HK-2 (cell line): ENCODE measurements around the gene SLC66A2.
"Not testable (repeated sequence)": the region's sequence is repeated elsewhere in the genome, so short reads cannot be mapped to it uniquely, and the experiment has no call there.

ENCODE experiments used
- DNase-seq: peaks from one replicate; pipeline ENCODE4 v3.0.0-alpha.2; 2018; ENCODE audit not compliant: unreplicated experiment

The SLC66A2 gene

GRCh38 chr18:79879566-79879965 is 71.9 kb downstream of the SLC66A2 start:
- no peak for DNase-seq

- DNase-seq = no peak
These were observed 72.6 kb downstream of the SLC66A2 start for GRCh38 chr18:79878741-79879378.

GRCh38 chr18:79878246-79878645 is 73.2 kb downstream of the SLC66A2 start:
- not testable (repeated sequence) for DNase-seq

- no peak for DNase-seq
These were observed 74.0 kb downstream of the SLC66A2 start for GRCh38 chr18:79877163-79878091.

- DNase-seq = no peak
These were observed 75.0 kb downstream of the SLC66A2 start for GRCh38 chr18:79876497-79876896.

- no peak for DNase-seq
These were observed 75.5 kb downstream of the SLC66A2 start for GRCh38 chr18:79875931-79876461.

GRCh38 chr18:79875531-79875919 is 75.9 kb downstream of the SLC66A2 start:
- no peak for DNase-seq

- DNase-seq = no peak
These were observed 76.6 kb downstream of the SLC66A2 start for GRCh38 chr18:79874553-79875530.

- no peak for DNase-seq
These were observed 77.9 kb downstream of the SLC66A2 start for GRCh38 chr18:79873449-79874110.

GRCh38 chr18:79872527-79873444 is 78.7 kb downstream of the SLC66A2 start:
- no peak for DNase-seq

GRCh38 chr18:79871481-79872091 is 79.9 kb downstream of the SLC66A2 start:
- no peak for DNase-seq

- DNase-seq = no peak
These were observed 80.4 kb downstream of the SLC66A2 start for GRCh38 chr18:79871026-79871390.

- no peak for DNase-seq
These were observed 81.0 kb downstream of the SLC66A2 start for GRCh38 chr18:79870301-79871025.

- no peak for DNase-seq
These were observed 81.7 kb downstream of the SLC66A2 start for GRCh38 chr18:79869591-79870300.

GRCh38 chr18:79868811-79869541 is 82.5 kb downstream of the SLC66A2 start:
- no peak for DNase-seq

- peak; percentile 18 for DNase-seq
These were observed 83.2 kb downstream of the SLC66A2 start for GRCh38 chr18:79868168-79868784.

GRCh38 chr18:79867666-79868065 is 83.8 kb downstream of the SLC66A2 start:
- DNase-seq = no peak
